Suprapubic skin (tissue), 4 donors: ENCODE measurements around the gene ABCD2.

ENCODE experiments used
- CTCF ChIP-seq, 2 donors: fragments of 200-600 bp in 1 of 2; fragments of 450-650 bp in 1 of 2; sonication (generic) in 1 of 2; IDR thresholded peaks; one replicate each; pipeline ENCODE4 v1.5.1; 2016 to 2019; ENCODE audit warnings: antibody characterized with exemption in 2 of 2, mild to moderate bottlenecking in 1 of 2, moderate library complexity in 1 of 2
- EP300 ChIP-seq: sonication (generic); formaldehyde crosslinking; IDR thresholded peaks from one replicate; pipeline ENCODE4 v1.6.1; 2017; ENCODE audit warnings: antibody characterized with exemption
- POLR2A ChIP-seq, 2 donors: fragments of 450-650 bp; IDR thresholded peaks; one replicate each; pipeline ENCODE4 v1.6.1; 2017; ENCODE audit warnings: antibody characterized with exemption in 2 of 2, mild to moderate bottlenecking in 2 of 2, moderate library complexity in 2 of 2
- POLR2AphosphoS5 ChIP-seq, 3 donors: sonication (generic); formaldehyde crosslinking; IDR thresholded peaks; one replicate each; pipeline ENCODE4 v1.6.1; 2017; ENCODE audit warnings: antibody characterized with exemption in 3 of 3

DNA sequence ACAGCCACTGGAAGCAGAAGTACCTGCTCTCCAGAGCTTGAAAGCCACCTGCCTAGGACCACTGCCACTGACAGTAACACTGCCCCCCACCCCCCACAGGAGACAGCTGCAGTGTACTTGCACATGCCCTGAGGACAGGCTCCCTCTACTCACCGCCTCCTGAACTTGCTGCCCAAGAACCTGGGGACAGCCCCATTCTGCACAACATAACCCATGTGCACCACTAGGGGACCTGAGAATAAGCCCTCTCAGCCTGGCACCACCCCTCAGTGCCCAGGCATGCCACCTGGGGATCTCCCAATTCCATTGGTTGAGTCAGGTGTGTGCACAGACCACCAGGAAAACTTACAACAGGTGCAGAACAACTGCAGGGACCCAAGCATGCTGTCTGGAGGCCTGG, 109.6 kb downstream of the ABCD2 start:
- TF ChIP-seq EP300 (no peak), CTCF (IDR thresholded peaks at IDR 0.05) (no peak), POLR2A (IDR thresholded peaks at IDR 0.05) (no peak), POLR2AphosphoS5 (IDR thresholded peaks at IDR 0.05) (no peak)
